Activated CD4-positive, alpha-beta T cell treated with anti-CD3 and anti-CD28 coated beads, Interleukin-2, amount 50 U/mL, for 4 hours (primary cell): Measurements from ENCODE around the gene ARID5B.

ENCODE experiments used
- DNase-seq, 2 experiments: peaks; one replicate each; pipeline ENCODE4 v3.0.0-alpha.2; 2020

ARID5B gene

DNA sequence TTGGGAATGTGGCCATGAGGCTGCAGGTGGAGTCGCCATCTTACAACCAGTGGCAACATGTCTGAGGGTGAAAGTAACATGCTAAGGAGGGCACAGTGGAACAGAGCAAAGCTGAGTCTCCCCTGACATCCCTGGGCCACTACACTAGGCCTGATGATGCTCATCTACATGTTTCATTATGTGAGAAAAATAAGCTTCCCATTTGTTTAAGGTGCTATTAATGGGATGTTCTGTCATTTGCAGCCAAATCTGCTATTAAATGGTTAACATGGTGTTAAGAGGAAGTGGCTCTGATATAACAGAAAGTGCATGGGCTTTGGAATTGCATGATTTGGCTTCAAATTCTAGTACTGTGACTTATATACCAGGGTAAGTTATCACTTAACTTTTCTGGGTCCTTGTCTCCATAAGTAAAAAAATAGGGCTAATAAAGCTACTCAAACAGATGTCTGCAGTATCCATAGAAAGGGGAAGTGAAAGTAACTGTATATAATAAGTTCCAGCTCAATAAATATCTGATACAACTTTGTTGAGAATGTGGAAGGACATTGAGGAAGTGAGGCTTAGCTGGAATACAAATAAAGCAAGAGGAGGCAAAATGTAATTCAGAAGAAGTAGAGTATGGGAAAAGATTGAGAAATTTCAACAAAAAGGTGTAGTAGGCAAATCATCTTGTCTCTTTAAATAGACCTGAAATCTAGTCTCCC, 208.2 kb downstream of the ARID5B start:
- no peak for DNase-seq

DNA sequence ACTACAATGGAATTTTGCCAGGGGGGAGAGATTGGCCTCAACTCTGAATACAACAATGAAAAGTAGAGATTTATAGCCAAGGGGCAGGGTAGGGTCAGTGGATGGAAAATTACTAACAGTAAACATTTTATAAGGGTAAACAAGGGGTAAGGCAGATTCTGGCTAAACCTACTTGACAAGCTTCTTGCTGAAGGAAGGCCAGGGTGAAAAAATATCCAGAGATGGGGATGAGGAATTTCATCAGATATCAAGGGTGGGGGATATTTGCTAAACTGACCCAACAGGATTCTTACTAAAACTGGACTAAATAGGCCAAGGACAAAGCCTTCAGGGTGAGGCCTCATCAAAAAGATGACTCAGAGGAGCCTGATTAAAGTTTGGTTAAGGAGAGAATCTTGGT, 210.8 kb downstream of the ARID5B start:
- no peak for DNase-seq

GRCh38 chr10:62112963-62113362, 211.5 kb downstream of the ARID5B start:
- no peak for DNase-seq

GRCh38 chr10:62113680-62114079, 212.2 kb downstream of the ARID5B start:
- DNase-seq, result no peak

DNA sequence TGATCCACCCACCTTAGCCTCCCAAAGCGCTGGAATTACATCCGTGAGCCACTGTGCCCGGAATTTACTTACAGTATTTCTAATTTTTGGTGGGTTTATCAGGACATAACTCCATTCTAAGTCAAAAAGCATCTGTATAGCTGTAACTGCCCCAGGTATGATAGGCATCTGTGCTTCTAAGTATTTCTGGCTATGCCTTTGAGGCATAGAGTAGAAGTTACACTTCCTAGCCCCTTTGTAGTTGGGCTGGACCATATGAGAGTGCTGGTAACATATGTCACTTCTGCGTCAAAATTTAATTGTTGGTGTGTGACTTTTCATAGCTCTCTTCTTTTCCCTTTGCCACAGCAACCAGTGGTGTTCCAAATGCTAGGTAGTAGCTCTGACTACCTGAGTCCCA, 213.8 kb downstream of the ARID5B start:
- DNase-seq, result no peak

DNA sequence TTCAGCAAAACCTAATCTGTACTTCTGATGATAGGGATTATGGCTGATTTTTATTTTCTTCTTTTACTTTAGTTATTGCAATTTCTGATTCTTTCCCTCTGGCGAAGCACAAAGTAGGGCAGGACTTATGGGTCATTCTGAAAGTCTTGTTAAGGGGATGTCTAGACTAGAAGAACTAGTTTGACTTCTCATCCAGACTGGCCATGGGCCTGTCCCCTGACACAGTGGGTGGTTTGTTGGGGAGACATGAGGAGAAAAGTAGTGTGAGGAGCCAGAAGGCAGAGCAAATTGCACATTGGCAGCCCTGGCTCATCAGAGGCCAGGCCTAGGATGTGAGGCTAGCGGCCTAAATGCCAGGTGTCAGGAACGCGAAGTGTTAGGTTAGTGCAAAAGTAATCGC, 214.3 kb downstream of the ARID5B start:
- DNase-seq, result no peak

DNA sequence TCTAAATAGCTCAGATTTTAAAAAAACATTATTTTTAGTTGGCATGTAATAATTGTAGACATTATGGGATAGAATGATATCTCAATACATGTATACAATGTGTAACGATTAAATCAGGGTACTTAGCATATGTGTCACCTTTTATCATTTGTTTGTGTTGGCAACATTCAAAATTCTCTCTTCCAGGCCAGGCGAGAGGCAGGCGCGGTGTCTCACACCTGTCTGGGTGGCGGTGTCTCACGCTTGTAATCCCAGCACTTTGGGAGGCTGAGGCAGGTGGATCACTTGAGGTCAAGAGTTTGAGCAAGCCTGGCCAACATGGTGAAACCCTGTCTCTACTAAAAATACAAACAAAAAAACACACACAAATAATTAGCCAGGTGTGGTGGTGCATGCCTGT, 215.4 kb downstream of the ARID5B start:
- DNase-seq, result no peak

DNA sequence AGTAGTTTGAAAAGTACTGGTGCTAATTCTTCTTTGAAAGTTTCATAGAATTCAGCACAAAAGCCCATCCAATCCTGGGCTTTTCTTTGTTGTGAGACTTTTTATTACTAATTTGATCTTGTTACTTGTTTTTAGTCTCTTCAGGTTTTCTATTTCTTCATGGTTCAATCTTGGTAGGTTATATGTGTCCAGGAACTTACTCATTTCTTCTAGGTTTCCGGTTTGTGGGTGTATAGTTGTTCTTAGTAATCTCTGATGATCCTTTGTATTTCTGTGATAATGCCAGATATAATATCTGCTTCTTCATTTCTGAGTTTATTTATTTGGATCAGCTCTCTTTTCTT, 219.7 kb downstream of the ARID5B start:
- DNase-seq, result no peak

- no peak for DNase-seq
Measured at GRCh38 chr10:62127975-62128374, 226.5 kb downstream of the ARID5B start.

DNA sequence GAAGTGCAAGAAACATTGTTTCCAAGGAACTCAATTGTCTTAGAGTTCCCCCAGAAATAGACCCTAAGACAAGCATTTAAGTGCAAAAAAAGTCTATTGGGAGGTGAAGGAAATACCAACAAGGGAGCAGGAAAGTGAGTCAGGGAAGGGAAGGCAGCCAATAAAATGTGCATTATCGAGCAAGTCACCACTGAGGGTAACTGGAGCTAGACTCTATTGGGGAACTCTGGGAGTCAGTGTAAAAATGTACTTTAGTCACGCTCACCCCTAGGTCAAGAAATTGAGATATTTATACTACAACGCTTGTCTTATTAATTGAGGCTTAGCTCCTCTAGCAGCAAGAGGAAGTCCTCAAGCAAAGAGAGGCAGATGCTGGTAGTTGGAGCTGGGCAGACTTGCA, 229.4 kb downstream of the ARID5B start:
- DNase-seq, result no peak

- DNase-seq, result no peak
Measured at GRCh38 chr10:62131724-62132123, 230.2 kb downstream of the ARID5B start.

DNA sequence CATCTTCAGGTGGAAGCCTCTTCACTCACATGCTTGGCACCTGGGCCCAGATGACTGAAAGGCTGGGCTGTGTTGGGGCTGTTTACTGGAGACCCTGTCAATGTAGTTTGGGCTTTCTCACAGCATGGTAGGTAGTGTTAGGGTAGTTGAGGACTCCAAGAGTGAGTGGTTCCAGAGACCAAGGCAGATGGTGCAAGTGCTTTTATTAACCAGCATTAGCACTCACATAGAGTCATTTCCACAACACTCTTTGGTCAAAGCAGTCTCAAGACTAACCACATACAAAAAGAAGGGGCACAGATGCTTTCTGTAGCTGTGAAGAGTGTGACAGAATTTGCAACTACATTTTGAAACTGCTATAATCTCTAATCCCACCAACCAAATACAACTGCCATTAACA, 232.1 kb downstream of the ARID5B start:
- no peak for DNase-seq

DNA sequence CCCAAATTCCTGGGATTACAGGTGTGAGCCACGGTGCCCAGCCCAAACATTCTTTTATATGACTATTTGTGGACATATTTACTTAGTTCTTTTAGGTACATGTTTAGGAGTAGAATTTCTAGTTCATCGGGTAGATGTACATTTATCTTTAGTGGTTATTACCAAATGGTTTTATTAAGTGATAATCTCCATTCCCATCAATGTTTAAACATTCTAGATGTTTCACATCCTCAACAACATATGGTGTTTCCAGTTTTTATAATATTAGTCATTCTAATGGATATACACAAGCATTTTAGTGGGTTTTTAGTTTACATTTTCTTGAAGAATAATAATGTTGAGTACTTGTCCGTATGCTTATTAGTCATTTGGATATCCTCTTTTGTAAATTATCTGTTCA, 235.4 kb downstream of the ARID5B start:
- no peak for DNase-seq
